Endothelial cell of umbilical vein (primary cell): ENCODE measurements around the gene APOBEC3C. TPM values are rescaled to one million over a fixed set of nuclear protein-coding genes. Genes with fewer than 3 reads are reported as not detected.

ENCODE experiments used
- BruUV-seq: library from RNA; stranded (reverse); fragments of 400-500 nt; replicated peaks from 2 replicates; lab custom pipeline; 2021; lab: Mats Ljungman, UMichigan
- CTCF ChIA-PET: fragments of 300-600, 350-600 bp; sonication (Branson Sonifier 250); formaldehyde crosslinking; loops from one replicate; lab custom pipeline; 2021; ENCODE audit warnings: antibody characterized with exemption, inconsistent platforms; lab: Charles Lee
- POLR2A ChIA-PET: fragments of 300-600, 350-600 bp; sonication (Branson Sonifier 250); formaldehyde crosslinking; loops from one replicate; lab custom pipeline; 2021; ENCODE audit warnings: antibody characterized with exemption, inconsistent platforms; lab: Charles Lee
- DNase-seq: peaks from one replicate; pipeline ENCODE4 v3.0.0-alpha.2; 2011; ENCODE audit warnings: low read depth, low spot score
- FAIRE-seq: peaks from 2 replicates; lab custom pipeline; 2011; peaks lifted over from hg19 to GRCh38; lab: Jason Lieb, UNC
- H2AFZ ChIP-seq: 2 replicates; pipeline ENCODE4 v1.6.0; 2012; ENCODE audit warnings: low read depth, low read length, control low read depth, inconsistent platforms
- H3K27ac ChIP-seq: 2 replicates; pipeline ENCODE4 v1.5.1; 2011; ENCODE audit warnings: low read depth, mild to moderate bottlenecking, control low read depth, low read length, moderate library complexity; ENCODE audit not compliant: insufficient read depth
- H3K27me3 ChIP-seq, 2 experiments: 2 replicates each; pipeline versions ENCODE4 v1.6.0 to v1.6.1; 2011; ENCODE audit warnings: low read length in 2 of 2, mixed read lengths in 1 of 2; ENCODE audit not compliant: control insufficient read depth in 2 of 2, insufficient read depth in 2 of 2
- H3K36me3 ChIP-seq, 2 experiments: 2 replicates in 1 of 2; 3 replicates in 1 of 2; pipeline ENCODE4 v1.5.1; 2011; ENCODE audit warnings: low read length in 2 of 2, mild to moderate bottlenecking in 1 of 2, moderate library complexity in 1 of 2; ENCODE audit not compliant: control insufficient read depth in 2 of 2, insufficient read depth in 2 of 2; ENCODE audit errors: extremely low read depth in 1 of 2
- H3K4me1 ChIP-seq: 3 replicates; pipeline ENCODE4 v1.5.1; 2011; ENCODE audit warnings: mild to moderate bottlenecking, low read length; ENCODE audit not compliant: control insufficient read depth, insufficient read depth; ENCODE audit errors: extremely low read depth
- H3K4me2 ChIP-seq: 2 replicates; pipeline ENCODE4 v1.6.1; 2011; ENCODE audit warnings: low read length, control low read depth, mixed read lengths; ENCODE audit not compliant: insufficient read depth
- H3K4me3 ChIP-seq, 3 experiments: fragments of 200-600 bp in 1 of 3; sonication (generic), shearing (Covaris generic) in 1 of 3; replicated peaks in 1 of 3; 2 replicates each; pipeline ENCODE4 v1.5.1; 2011 to 2016; ENCODE audit warnings: control low read depth in 3 of 3, low read length in 3 of 3, mild to moderate bottlenecking in 2 of 3, inconsistent platforms in 1 of 3, low read depth in 1 of 3, moderate library complexity in 1 of 3; ENCODE audit not compliant: insufficient read depth in 1 of 3
- H3K79me2 ChIP-seq: 2 replicates; pipeline ENCODE4 v1.6.0; 2012; ENCODE audit warnings: low read length, inconsistent platforms; ENCODE audit not compliant: control insufficient read depth, insufficient read depth
- H3K9ac ChIP-seq: replicated peaks from 2 replicates; pipeline ENCODE3; 2011; ENCODE audit warnings: low read length, control low read depth; ENCODE audit not compliant: insufficient read depth; ENCODE audit errors: extremely low read depth
- H3K9me1 ChIP-seq: replicated peaks from 3 replicates; pipeline ENCODE4 v1.6.0; 2011; ENCODE audit warnings: mild to moderate bottlenecking, low read length; ENCODE audit not compliant: control insufficient read depth, insufficient read depth; ENCODE audit errors: extremely low read depth
- H3K9me3 ChIP-seq: replicated peaks from 2 replicates; pipeline ENCODE4 v1.5.1; 2012; ENCODE audit warnings: low read length, inconsistent platforms; ENCODE audit not compliant: control insufficient read depth, insufficient read depth
- H4K20me1 ChIP-seq: replicated peaks from 2 replicates; pipeline ENCODE3; 2011; ENCODE audit warnings: mild to moderate bottlenecking, low read length; ENCODE audit not compliant: control insufficient read depth, insufficient read depth; ENCODE audit errors: extremely low read depth
- CTCF ChIP-seq, 2 donors: IDR thresholded peaks; 1 replicate in 1 of 2; 2 replicates in 1 of 2; pipeline ENCODE4 v1.5.1; 2011; ENCODE audit warnings: low read length in 2 of 2, mild to moderate bottlenecking in 2 of 2, moderate library complexity in 2 of 2, control low read depth in 1 of 2, inconsistent platforms in 1 of 2, low read depth in 1 of 2; ENCODE audit not compliant: insufficient read depth in 1 of 2; ENCODE audit errors: extremely low read depth in 1 of 2
- EZH2 ChIP-seq: IDR thresholded peaks from 2 replicates; pipeline ENCODE4 v1.6.1; 2012; ENCODE audit warnings: borderline replicate concordance, low read depth, mild to moderate bottlenecking, moderate library complexity, low read length, inconsistent platforms; ENCODE audit not compliant: severe bottlenecking
- FOS ChIP-seq: IDR thresholded peaks from 2 replicates; pipeline ENCODE4 v1.6.1; 2011; ENCODE audit warnings: mild to moderate bottlenecking, low read length, moderate library complexity, borderline replicate concordance; ENCODE audit not compliant: insufficient read depth
- GATA2 ChIP-seq: IDR thresholded peaks from 2 replicates; pipeline ENCODE4 v1.7.0; 2011; ENCODE audit warnings: low read depth, mild to moderate bottlenecking, moderate library complexity, mixed read lengths, low read length; ENCODE audit not compliant: insufficient read length, insufficient read depth
- JUN ChIP-seq: IDR thresholded peaks from 2 replicates; pipeline ENCODE4 v1.6.1; 2011; ENCODE audit warnings: borderline replicate concordance, low read depth; ENCODE audit not compliant: insufficient read length, insufficient read depth
- MAX ChIP-seq: IDR thresholded peaks from 2 replicates; pipeline ENCODE4 v1.6.1; 2011; ENCODE audit not compliant: insufficient read depth, insufficient read length
- MYC ChIP-seq: IDR thresholded peaks from one replicate; pipeline ENCODE4 v1.6.1; 2011; ENCODE audit warnings: mild to moderate bottlenecking, low read depth, low read length
- POLR2A ChIP-seq: IDR thresholded peaks from 2 replicates; pipeline ENCODE4 v1.6.1; 2012; ENCODE audit warnings: low read depth, mild to moderate bottlenecking, control low read depth, low read length
- POLR2AphosphoS5 ChIP-seq: IDR thresholded peaks from 2 replicates; pipeline ENCODE4 v1.6.1; 2012; ENCODE audit warnings: low read depth, mild to moderate bottlenecking, control low read depth, low read length, moderate library complexity; ENCODE audit not compliant: insufficient read depth
- dilution Hi-C: fragments of 300-500 bp; cut with MboI; formaldehyde crosslinking; loops from one replicate; pipeline ENCODE4 v1.15.0; 2019; ENCODE audit warnings: low sequenced_read_pairs; ENCODE audit not compliant: extremely low pct_ligation_motif_present
- intact Hi-C: fragments of 100-400 bp; cut with micrococcal nuclease; formaldehyde crosslinking; loops from one replicate; pipeline ENCODE4 v1.10.0; 2022
- polyA plus RNA-seq, 4 experiments: library from polyadenylated mRNA; depleted of rRNA in 3 of 4; stranded (reverse) in 3 of 4; unstranded in 1 of 4; fragments of >200 nt; gene quantifications; 2 replicates each; pipeline versions ENCODE4 v1.2.1 to v1.2.3, GENCODE V29; 2011 to 2012; ENCODE audit warnings: missing spikeins in 1 of 4
- total RNA-seq: library from RNA; stranded (reverse); gene quantifications from 2 replicates; pipeline ENCODE4 v1.2.3, GENCODE V29; 2021

The APOBEC3C gene
- total and polyA plus RNA-seq, 2 donors (not counting 3 experiments of a cell fraction or from before 2014, with no cell fraction given), result 7.6 to 10.6 TPM

DNA sequence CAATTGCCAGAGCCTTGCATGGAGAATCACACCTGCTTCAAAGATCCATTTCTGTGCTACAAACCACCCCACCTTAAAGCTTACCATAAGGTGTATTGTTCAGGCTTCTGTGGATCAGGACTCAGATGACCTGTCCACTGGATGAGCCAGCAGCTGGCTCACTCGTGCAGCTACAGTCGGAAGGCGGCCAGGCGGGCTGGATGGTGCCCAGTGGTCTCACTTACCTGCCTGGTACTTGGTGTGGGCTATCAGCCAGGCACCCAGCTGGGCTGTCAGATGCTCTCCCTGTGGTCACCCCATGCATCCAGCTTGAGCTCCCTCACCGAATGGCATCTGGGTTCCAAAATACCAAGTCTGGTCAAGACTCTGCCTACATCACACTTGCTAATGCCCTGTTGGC is 42.9 kb upstream of the APOBEC3C start:
- DNase-seq, result no peak
- Histone ChIP-seq H3K9me3 (no peaks in the 10 kb centered on the region), H3K27me3 (peaks cover 0 to 2% of the 10 kb centered on the region in 2 experiments), H3K9ac (no peak overlapping the region), H2AFZ (no peak overlapping the region), H3K4me1 (no peaks in the 10 kb centered on the region), H4K20me1 (no peaks in the 10 kb centered on the region), H3K4me3 (no peak overlapping the region), H3K4me2 (no peak overlapping the region), H3K79me2 (no peaks in the 10 kb centered on the region), H3K36me3 (no peaks in the 10 kb centered on the region), H3K9me1 (no peaks in the 10 kb centered on the region), H3K27ac (no peak overlapping the region)
- no peak for FAIRE-seq
- dilution Hi-C loops (no loop called here), intact Hi-C loops (no loop called here)
- no TSS peak for BruUV-seq
- POLR2A ChIA-PET, result no interaction called here
- TF ChIP-seq POLR2A, result no peak
- no peak for TF ChIP-seq EZH2
- no peak for TF ChIP-seq CTCF (IDR thresholded peaks at IDR 0.05; ENCODE audit: extremely low read depth in 1 of 2, insufficient read depth in 1 of 2, low read depth in 1 of 2, low read length in 2 of 2)
- no peak for TF ChIP-seq FOS
- TF ChIP-seq POLR2AphosphoS5, result no peak
- no peak for TF ChIP-seq GATA2
- no peak for TF ChIP-seq JUN
- no peak for TF ChIP-seq MYC
- TF ChIP-seq MAX, result no peak
- CTCF ChIA-PET, result interaction anchor here (0.9 to 7.6 kb wide), 8 partner anchors 32 to 202 kb away, joined by 3 to 45 read pairs (median 6); partner anchors contain the start of gene CBX6
